NOMO-1 (cell line): ENCODE results near the gene EPC2.
A peak's percentile ranks its signal among the peaks of the same experiment; 100 is the strongest.
"Not testable (repeated sequence)": the region's sequence is repeated elsewhere in the genome, so short reads cannot be mapped to it uniquely, and the experiment has no call there.

Source experiments
- DNase-seq, 2 experiments: peaks; one replicate each; lab custom pipeline; 2025; ENCODE audit not compliant: unreplicated experiment in 2 of 2; lab: John Stamatoyannopoulos, UW

The EPC2 gene

GRCh38 chr2:148640767-148641166, 3.8 kb upstream of the EPC2 start:
- no peak for DNase-seq

- DNase-seq: no peak
Observed at GRCh38 chr2:148642112-148642744, 2.3 kb upstream of the EPC2 start.

- peak; percentile 64 to 65 for DNase-seq
Observed at GRCh38 chr2:148642891-148643416, 1.6 kb upstream of the EPC2 start.

- DNase-seq: no peak
Observed at GRCh38 chr2:148643421-148643820, 1.1 kb upstream of the EPC2 start.

GRCh38 chr2:148644883-148645538, 460 bp downstream of the EPC2 start:
- DNase-seq: peak; percentile 87 to 94

GRCh38 chr2:148645539-148646230, 1.1 kb downstream of the EPC2 start:
- peak; percentile 71 to 89 for DNase-seq

GRCh38 chr2:148646231-148646559, 1.6 kb downstream of the EPC2 start:
- no peak for DNase-seq

- DNase-seq: not testable (repeated sequence)
Observed at GRCh38 chr2:148647711-148648110, 3.2 kb downstream of the EPC2 start.

- DNase-seq: no peak
Observed at GRCh38 chr2:148649936-148650335, 5.4 kb downstream of the EPC2 start.

GRCh38 chr2:148650881-148651280, 6.3 kb downstream of the EPC2 start:
- DNase-seq: no peak

GRCh38 chr2:148651972-148652371, 7.4 kb downstream of the EPC2 start:
- no peak for DNase-seq

- DNase-seq: no peak
Observed at GRCh38 chr2:148653437-148653836, 8.9 kb downstream of the EPC2 start.

GRCh38 chr2:148654435-148654834, 9.9 kb downstream of the EPC2 start:
- no peak for DNase-seq

GRCh38 chr2:148656516-148656915, 12.0 kb downstream of the EPC2 start:
- DNase-seq: no peak

- peak; percentile 44 to 83 for DNase-seq
Observed at GRCh38 chr2:148658807-148659722, 14.5 kb downstream of the EPC2 start.

GRCh38 chr2:148660999-148661398, 16.4 kb downstream of the EPC2 start:
- DNase-seq: peak in 1 of 2 experiments; percentile 23

- DNase-seq: not testable (repeated sequence)
Observed at GRCh38 chr2:148662332-148662731, 17.8 kb downstream of the EPC2 start.

- DNase-seq: no peak
Observed at GRCh38 chr2:148664229-148664628, 19.7 kb downstream of the EPC2 start.

GRCh38 chr2:148666555-148666954, 22.0 kb downstream of the EPC2 start:
- no peak for DNase-seq

GRCh38 chr2:148667113-148667836, 22.7 kb downstream of the EPC2 start:
- DNase-seq: no peak
